ENCODE measurements around the gene ARHGAP6.

The ARHGAP6 gene

DNA sequence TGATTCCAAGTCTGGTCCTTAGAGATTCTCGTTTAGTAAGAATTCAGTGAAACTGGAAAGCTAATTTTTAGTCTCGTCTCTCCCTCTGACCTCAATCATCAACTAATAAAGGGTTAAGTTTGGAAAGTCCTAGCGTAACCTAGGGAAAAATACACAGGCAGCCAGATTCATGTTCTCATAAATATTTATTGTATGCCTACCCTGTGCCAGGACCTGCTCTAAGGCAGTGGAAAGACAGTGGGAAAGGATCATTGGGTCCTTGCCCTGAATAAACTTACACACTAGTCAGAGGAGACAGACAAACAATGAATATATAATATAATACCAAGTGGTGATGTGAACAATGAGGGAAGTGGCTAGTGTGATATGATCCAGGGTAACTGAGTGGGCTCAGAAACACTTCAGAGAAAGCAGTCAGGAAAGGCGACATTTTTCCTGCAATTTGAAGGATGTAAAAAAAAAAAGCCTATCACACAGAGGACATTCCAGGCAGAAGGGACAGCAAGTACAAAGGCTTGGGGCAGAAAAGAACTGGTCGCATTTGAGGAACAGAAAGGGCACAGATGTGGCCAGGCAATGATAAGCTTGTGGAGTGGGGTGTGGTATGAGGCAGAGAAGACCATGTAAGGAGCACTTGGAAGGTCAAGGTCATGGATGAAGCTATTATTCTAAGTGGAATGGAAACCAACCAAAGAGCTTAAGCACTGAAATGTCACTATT is 243.8 kb downstream of the ARHGAP6 start:
- DNase-seq, result no peak

- DNase-seq, result no peak
Observed at GRCh38 chrX:11420851-11421250, 244.9 kb downstream of the ARHGAP6 start.

DNA sequence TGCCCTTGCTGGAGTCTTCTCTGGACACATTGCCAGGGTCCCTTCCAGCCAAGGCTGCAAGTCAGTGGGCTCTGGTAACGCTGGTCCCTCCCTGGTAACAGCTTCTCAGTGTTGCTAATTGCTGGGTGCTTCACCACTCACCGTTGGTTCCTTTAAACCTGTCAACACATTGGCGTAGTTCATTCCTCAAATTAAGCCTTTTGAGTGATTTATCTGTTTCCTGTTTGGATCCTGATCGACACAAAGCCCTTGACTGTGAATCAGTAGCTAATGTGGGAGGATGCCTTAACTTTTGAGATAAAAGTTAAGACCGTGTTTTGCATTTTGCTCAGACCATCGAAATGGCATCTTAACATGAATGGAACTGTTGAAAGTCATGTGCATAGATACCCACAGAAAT is 246.6 kb downstream of the ARHGAP6 start:
- DNase-seq, result no peak

- DNase-seq, result no peak
Observed at GRCh38 chrX:11416600-11416999, 249.1 kb downstream of the ARHGAP6 start.

GRCh38 chrX:11414091-11414490 is 251.6 kb downstream of the ARHGAP6 start:
- no peak for DNase-seq

GRCh38 chrX:11412715-11413623 is 252.8 kb downstream of the ARHGAP6 start:
- no peak for DNase-seq

GRCh38 chrX:11409957-11410356 is 255.8 kb downstream of the ARHGAP6 start:
- DNase-seq, result no peak

DNA sequence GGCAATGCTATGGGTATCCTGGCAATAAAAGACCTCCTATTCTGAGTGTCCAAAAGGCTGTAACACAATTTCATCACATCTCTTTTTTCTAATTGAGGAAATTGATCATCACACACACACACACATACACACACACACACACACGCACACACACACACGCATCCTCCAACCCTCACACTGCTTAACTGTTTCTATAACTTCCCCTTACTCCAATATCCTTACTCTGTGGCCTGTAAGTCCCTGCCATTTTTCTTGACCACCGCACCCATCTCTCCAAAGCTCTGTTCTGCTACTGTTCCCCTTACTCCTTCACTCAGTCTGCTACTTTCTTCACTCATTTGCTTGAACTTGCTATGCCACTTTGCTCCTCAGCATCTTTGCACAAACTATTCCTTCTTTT is 256.9 kb downstream of the ARHGAP6 start:
- no peak for DNase-seq

GRCh38 chrX:11408109-11408405 is 257.7 kb downstream of the ARHGAP6 start:
- DNase-seq, result no peak

GRCh38 chrX:11407331-11408108 is 258.2 kb downstream of the ARHGAP6 start:
- no peak for DNase-seq

DNA sequence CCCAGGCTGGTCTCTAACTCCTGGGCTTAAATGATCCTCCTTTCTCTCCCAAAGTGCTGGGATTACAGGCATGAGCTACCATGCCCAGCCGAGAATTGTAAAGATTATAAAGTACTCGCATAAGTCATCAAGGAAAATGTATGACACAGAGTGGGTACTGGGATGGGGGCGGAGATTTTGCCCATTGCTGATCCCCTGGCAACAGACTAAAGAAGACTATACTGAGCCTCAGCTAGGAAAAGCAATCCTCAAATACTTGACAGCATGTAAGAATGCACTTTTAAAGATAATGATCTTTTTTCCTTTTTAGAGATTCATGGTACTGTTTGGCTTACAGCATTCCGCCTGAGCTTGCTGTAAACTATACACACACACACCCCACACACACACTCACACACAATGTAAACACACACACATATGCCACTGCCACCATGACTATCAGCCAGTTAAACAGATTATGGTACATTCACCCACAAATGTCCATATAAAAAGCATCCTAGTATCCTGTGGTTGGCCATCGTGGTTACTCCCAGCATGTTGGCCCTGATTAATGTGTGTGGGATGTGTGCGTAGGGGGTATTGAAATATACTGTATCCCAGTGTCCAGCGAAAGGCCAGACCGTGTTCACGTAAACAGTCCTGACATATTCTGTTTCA is 259.5 kb downstream of the ARHGAP6 start:
- DNase-seq, result no peak

- no peak for DNase-seq
Observed at GRCh38 chrX:11403631-11404030, 262.1 kb downstream of the ARHGAP6 start.

DNA sequence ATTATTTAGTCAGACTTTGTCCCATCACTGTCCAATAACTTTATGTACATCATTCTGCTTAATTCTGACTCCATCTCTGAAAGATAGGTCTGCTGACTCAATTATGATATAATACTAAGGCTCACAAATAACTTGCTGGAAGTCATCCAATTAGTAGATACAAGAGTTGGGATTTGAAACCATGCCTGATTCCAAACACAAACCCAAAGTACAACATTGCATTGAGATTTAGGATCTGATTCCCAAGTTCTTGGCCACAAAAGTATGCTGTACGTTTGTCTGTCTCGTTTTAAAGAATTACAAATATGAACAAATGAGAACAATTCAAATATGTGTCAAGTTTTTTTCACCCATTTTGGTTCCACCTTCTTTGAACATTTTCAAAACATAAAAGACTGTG is 263.8 kb downstream of the ARHGAP6 start:
- DNase-seq, result no peak

GRCh38 chrX:11399489-11400094 is 266.1 kb downstream of the ARHGAP6 start:
- DNase-seq, result no peak

- no peak for DNase-seq
Observed at GRCh38 chrX:11398785-11399184, 266.9 kb downstream of the ARHGAP6 start.

DNA sequence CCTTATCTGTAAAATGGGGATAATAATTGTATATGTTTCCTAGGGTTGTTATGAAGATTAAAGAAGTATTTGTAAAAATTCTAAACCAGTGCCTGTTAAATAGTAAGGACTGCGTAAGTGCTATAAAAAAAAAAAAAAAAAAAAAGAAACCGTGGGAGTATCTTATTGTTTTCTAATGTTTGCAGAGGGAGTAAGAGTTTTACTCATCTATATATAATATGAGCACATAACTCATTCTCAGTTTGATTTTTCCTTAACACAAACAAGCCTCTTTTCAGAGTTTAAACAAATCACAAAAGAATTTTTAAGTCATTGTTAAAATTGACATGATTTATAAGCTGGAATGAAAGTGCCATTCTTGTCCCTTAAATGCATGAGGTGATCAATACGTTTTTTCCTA is 267.6 kb downstream of the ARHGAP6 start:
- no peak for DNase-seq

GRCh38 chrX:11397680-11398079 is 268.0 kb downstream of the ARHGAP6 start:
- DNase-seq, result no peak

DNA sequence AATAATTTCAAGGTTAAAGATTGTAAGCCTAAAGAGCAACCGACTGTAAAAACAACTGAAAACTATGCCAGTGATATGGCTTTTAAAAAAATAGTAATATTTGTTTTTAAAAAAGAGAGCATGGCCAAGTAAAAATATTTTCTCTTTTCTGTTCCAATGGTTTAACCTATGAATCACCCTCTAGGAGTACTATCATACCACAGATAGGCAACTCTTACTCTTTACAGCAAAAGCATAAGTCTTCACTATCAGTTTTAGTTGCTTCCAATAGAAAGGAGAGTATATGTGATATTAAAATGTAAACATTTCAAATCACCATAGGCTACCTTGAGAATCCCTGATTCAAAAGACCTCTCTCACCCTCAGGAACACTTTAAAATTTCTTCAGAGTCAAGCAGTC is 269.9 kb downstream of the ARHGAP6 start:
- no peak for DNase-seq

GRCh38 chrX:11393949-11394654 is 271.6 kb downstream of the ARHGAP6 start:
- no peak for DNase-seq

DNA sequence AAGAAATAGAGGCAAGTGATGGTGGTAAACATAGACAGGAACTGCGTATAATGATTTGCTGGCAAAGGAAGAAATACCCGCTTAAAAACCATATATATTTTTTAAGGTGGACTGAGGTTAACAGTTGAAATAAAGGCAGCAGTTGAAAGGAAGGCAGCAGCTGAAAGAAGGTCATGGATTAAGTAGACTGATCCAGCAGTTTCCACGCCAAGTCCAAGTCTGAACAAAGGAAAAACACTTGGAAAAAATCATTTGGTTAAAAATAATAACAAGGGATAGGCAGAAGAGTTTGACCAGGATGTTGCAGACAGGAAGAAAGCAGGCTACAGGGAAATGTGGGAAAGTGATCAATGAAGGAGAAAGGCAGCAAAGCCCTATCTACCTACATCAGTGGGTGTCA is 278.9 kb downstream of the ARHGAP6 start:
- no peak for DNase-seq

DNA sequence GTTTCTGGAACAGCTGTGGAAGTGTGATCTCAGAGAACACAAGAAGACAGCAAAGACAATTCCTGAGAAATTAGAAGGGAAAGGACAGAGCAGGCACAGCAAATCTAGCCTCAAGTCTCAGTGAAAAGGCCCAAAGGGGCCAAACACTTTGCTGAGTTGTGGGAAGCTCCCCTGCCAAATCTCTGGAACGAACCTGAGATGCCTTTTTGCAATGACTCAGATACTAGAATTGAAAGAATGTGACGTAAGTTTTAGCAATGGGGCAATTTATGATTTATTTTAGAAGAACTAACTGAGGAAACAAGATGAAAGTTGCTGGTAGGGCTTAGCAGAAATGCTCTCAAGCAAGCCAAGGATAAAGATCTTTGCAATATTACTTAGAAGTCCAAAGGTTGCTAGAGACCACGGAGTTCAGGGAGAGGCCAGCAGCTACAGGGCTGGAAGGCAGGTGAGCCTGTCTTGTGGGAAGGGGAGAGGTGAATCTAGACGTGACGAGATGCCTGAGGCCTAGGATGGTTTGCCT is 279.7 kb downstream of the ARHGAP6 start:
- no peak for DNase-seq

DNA sequence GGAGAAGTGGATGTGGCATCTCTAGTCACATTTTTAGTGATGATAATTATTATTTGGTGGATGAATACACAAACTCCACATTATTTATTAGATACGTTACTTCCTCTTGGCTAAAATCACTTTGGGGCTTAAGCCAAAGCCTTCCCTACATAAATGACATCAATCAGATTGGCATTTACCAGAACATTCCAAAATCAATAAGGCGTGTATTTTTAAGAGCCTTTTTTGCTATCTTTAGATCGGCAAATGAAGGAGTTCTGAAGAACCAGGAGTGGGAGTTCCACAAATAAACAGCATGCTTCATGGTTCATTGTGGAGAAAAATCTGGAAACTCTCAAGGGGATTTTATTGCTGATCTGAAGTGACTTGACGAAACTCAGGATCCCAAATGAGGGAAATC is 282.8 kb downstream of the ARHGAP6 start:
- DNase-seq, result no peak

Data from NCI-H1930 (cell line).